AG04449 (cell line): ENCODE data around the gene ENOX1.

Source experiments
- CTCF ChIA-PET: fragments of 350-600 bp; formaldehyde crosslinking; extraction: SDS; loops from one replicate; lab custom pipeline; 2021; ENCODE audit warnings: antibody characterized with exemption; lab: Yijun Ruan, JAX
- POLR2A ChIA-PET: fragments of 400-600, 350-600 bp; formaldehyde crosslinking; extraction: SDS; loops from one replicate; lab custom pipeline; 2020; ENCODE audit warnings: antibody characterized with exemption, inconsistent platforms; lab: Yijun Ruan, JAX
- DNase-seq: peaks from one replicate; pipeline ENCODE4 v3.0.0-alpha.2; 2010; ENCODE audit warnings: low read depth, low spot score
- H3K4me3 ChIP-seq: 2 replicates; pipeline ENCODE4 v1.5.1; 2011; ENCODE audit warnings: low read depth, mild to moderate bottlenecking, control low read depth, low read length
- TF ChIP-seq, protein P1 (sequence below): IDR thresholded peaks from one replicate; pipeline ENCODE4 v1.5.1; 2011; ENCODE audit warnings: mild to moderate bottlenecking, moderate library complexity, low read length, control low read depth, inconsistent platforms; ENCODE audit not compliant: insufficient read depth; ENCODE audit errors: missing control alignments

The ENOX1 gene

DNA sequence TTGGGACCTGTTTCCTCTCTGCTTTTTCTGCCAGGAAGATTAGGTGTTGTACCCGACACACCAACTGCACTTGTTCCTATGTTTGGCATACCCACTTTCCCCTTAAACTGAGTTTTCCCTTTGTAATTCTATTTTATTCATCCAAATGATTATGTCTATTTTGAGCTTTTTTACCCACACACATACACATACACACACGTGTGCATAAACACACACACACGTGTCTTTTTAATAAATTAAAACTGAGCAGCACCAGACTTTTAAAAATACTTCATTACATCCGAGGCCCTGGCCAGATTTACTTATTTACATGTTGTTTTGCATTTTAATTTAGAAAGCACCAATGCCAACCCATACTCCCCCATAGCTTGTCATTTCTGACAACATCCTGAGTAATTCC lies 413.4 kb downstream of the ENOX1 start:
- DNase-seq, result no peak
- ChIA-PET CTCF (no interaction called here), POLR2A (no interaction called here)
- H3K4me3 ChIP-seq, result no peak overlapping the region
- TF ChIP-seq, protein P1, sequence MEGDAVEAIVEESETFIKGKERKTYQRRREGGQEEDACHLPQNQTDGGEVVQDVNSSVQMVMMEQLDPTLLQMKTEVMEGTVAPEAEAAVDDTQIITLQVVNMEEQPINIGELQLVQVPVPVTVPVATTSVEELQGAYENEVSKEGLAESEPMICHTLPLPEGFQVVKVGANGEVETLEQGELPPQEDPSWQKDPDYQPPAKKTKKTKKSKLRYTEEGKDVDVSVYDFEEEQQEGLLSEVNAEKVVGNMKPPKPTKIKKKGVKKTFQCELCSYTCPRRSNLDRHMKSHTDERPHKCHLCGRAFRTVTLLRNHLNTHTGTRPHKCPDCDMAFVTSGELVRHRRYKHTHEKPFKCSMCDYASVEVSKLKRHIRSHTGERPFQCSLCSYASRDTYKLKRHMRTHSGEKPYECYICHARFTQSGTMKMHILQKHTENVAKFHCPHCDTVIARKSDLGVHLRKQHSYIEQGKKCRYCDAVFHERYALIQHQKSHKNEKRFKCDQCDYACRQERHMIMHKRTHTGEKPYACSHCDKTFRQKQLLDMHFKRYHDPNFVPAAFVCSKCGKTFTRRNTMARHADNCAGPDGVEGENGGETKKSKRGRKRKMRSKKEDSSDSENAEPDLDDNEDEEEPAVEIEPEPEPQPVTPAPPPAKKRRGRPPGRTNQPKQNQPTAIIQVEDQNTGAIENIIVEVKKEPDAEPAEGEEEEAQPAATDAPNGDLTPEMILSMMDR, result no peak

DNA sequence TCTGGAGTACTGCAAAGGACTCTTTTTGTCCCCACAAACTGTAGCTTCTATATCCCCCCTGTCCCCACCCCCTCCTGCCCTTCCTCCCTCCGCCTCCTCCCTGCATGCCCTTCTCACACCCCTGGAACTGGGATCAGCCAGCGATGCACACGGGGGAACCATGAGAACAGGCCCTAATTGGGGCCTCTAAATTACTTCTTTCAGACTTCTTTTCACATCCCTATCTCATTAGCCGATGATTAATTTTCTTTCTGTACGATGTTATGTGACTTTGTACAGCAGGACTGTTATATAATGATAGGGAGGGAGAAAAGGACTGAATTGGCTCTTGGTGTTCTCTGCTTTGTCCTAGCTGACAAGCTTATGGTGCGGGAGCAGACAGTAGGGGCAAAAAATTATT lies 415.9 kb downstream of the ENOX1 start:
- POLR2A ChIA-PET, result no interaction called here

DNA sequence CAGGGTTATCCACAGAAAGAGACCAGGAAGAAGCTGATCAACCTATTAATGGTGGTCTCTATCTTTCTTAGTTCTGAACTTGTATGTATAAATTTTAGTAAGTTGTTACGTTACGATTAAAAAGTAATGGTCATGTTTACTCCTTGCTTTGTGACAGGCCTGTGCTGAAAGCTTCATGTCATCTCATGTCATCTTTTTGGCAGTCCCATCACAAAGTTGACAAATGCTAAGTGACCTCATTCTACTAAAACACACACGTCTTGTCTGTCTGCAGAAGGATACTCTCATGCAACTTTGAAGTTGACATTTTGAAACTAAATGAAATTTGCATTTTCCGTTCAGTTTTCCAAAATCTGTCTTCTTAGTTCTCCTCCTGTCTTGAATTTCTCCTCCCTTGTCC lies 417.5 kb downstream of the ENOX1 start:
- POLR2A ChIA-PET, result no interaction called here
- no peak for DNase-seq
- no peak overlapping the region for H3K4me3 ChIP-seq
- CTCF ChIA-PET, result no interaction called here
- TF ChIP-seq, protein P1, result no peak

More for the DNA sequence above, 415.9 kb downstream of the ENOX1 start:
- TF ChIP-seq, protein P1, result no peak
- no peak for DNase-seq
- H3K4me3 ChIP-seq, result no peak overlapping the region
- CTCF ChIA-PET, result no interaction called here

DNA sequence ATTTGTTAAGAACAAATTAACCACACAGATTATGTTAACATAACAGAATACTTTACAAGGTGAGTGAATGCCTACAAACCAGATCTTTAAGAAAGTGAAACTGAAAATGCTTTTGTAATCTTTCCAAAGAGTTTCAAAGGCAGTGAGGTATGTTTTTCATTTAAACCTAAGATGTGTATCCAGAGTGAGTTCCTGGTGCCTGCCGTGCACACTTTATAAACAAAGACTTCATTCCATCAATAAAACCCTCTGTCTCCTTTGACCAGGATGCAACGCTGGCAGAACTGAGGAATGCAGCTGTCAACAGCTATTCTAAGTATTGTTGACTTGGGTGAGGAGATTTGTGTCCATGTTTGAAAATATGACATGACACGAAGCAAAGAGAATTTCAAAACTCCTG lies 418.8 kb downstream of the ENOX1 start:
- POLR2A ChIA-PET, result no interaction called here
- TF ChIP-seq, protein P1, result no peak
- DNase-seq, result no peak
- H3K4me3 ChIP-seq, result peak overlapping the region; percentile 36
- CTCF ChIA-PET, result interaction anchor here (0.6 kb wide), 1 partner anchor 556 kb away, joined by 3 read pairs; no protein-coding TSS in a partner anchor

DNA sequence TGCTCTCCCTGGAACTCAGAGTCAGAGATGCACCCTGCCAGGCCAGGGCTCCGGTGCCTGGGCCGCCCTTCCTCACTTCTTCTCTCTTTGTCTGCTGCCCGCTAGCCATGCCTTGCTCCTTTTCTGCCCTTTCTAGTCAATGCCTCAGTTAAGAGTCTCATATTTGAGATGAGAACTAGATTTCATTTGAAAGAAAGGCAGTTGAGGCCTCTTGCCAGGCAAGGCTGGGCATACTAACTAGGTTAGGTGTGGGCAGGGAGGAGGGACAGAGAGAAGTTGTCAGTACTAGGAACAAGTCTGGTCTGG lies 421.8 kb downstream of the ENOX1 start:
- POLR2A ChIA-PET, result no interaction called here
- TF ChIP-seq, protein P1, result no peak
- no peak overlapping the region for H3K4me3 ChIP-seq
- CTCF ChIA-PET, result interaction anchor here (0.8 kb wide), 1 partner anchor 62 kb away, joined by 3 read pairs; no protein-coding TSS in a partner anchor
- no peak for DNase-seq

DNA sequence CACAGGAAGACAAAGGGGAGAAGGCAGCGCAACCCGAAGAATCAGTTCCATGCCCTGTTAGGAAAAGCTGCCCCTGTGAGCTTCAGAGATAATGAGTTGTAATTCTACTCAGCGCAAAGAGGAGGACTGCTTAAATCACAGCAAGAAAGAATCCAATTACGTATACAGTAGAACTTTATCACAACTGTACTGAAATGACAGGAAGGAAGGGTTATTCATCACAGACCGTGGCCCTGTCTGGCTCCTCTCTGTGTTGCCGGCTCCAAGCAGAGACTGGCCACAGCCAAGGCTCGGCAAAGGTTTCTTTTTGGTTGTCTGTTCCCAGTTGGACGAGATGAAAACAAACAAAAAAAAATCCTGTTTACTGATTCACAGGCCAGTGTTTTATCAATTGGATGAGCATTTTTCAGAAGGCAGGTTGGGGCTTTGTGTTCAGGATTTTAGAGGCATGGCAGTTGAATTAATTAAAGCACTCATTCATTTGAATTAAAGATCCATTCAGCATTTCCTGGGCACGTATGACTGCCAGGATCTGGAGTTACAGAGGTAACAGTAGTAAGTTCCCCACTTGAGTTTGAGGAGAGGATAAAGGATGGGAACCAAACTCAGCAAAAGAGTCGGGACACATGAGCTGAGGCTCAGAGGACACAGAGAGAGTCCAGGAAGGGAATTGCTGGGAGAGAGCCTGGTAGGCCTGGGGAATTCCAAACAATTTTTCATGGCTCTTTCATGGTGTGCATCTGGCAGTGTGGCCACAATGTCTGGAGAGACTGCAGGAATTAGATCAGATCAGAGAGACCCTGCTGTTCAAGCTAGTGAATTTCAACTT lies 422.3 kb downstream of the ENOX1 start:
- TF ChIP-seq, protein P1, result no peak
- no peak overlapping the region; the same call in 1 of the 2 replicates for H3K4me3 ChIP-seq
- ChIA-PET POLR2A (interaction anchor here (0.9 kb wide), 1 partner anchor 515 kb away, joined by 3 read pairs; the partner anchor contains the start of genes CCDC122 and LACC1), CTCF (interaction anchor here (0.8 kb wide), 1 partner anchor 61 kb away, joined by 3 read pairs; no protein-coding TSS in a partner anchor)
- no peak for DNase-seq
